PC-3 (cell line): Measurements from ENCODE around the gene ANKS1B. TPM values are rescaled to one million over a fixed set of nuclear protein-coding genes. Genes with fewer than 3 reads are reported as not detected.

Source experiments
- ATAC-seq: fragments of 200-7000 bp; cut with Tn5 transposase; 2 replicates; pipeline ENCODE4 v1.9.1; 2020; ENCODE audit warnings: mild to moderate bottlenecking, moderate library complexity
- BruUV-seq: library from RNA; stranded (reverse); fragments of 400-500 nt; replicated peaks from 2 replicates; lab custom pipeline; 2021; lab: Mats Ljungman, UMichigan
- CTCF ChIA-PET: fragments of 300-600 bp; sonication (Branson Sonifier 250); formaldehyde crosslinking; loops from one replicate; lab custom pipeline; 2022; ENCODE audit warnings: antibody characterized with exemption; lab: Charles Lee
- POLR2A ChIA-PET: fragments of 300-600 bp; sonication (Branson Sonifier 250); formaldehyde crosslinking; loops from one replicate; lab custom pipeline; 2022; ENCODE audit warnings: antibody characterized with exemption; ENCODE audit not compliant: unreplicated experiment; lab: Charles Lee
- DNase-seq: peaks from one replicate; pipeline ENCODE4 v3.0.0-alpha.2; 2015
- H2AFZ ChIP-seq: fragments of 300-600 bp; sonication (generic); 2 replicates; pipeline ENCODE4 v1.6.0; 2016; ENCODE audit warnings: antibody characterized with exemption, low read length
- H3F3A ChIP-seq: fragments of 300-600 bp; sonication (generic); one replicate; pipeline ENCODE4 v1.6.0; 2017; ENCODE audit warnings: antibody characterized with exemption, low read length, control low read depth, mild to moderate bottlenecking; ENCODE audit not compliant: unreplicated experiment
- H3K27ac ChIP-seq: fragments of 300-600 bp; sonication (generic); 2 replicates; pipeline ENCODE4 v1.5.1; 2016; ENCODE audit warnings: mild to moderate bottlenecking, low read length
- H3K27me3 ChIP-seq: fragments of 300-600 bp; sonication (generic); 2 replicates; pipeline ENCODE4 v1.6.1; 2016; ENCODE audit warnings: low read length, mixed read lengths
- H3K36me3 ChIP-seq: fragments of 300-600 bp; sonication (generic); 2 replicates; pipeline ENCODE4 v1.6.1; 2016; ENCODE audit warnings: low read depth, mixed run types, low read length, mixed read lengths
- H3K4me1 ChIP-seq: fragments of 300-600 bp; sonication (generic); 2 replicates; pipeline ENCODE4 v1.5.1; 2016; ENCODE audit warnings: low read length; ENCODE audit not compliant: insufficient read depth
- H3K4me2 ChIP-seq: fragments of 300-600 bp; sonication (generic); 2 replicates; pipeline ENCODE4 v1.6.0; 2016; ENCODE audit warnings: low read length
- H3K4me3 ChIP-seq: fragments of 300-600 bp; sonication (generic); 2 replicates; pipeline ENCODE4 v1.5.1; 2016; ENCODE audit warnings: mild to moderate bottlenecking, low read length, mixed read lengths
- H3K79me2 ChIP-seq: fragments of 300-600 bp; sonication (generic); 2 replicates; pipeline ENCODE4 v1.6.1; 2017; ENCODE audit warnings: low read length, mixed read lengths
- H3K9ac ChIP-seq: fragments of 300-600 bp; sonication (generic); 2 replicates; pipeline ENCODE4 v1.6.0; 2016; ENCODE audit warnings: mild to moderate bottlenecking, low read length
- H3K9me2 ChIP-seq: fragments of 300-600 bp; sonication (generic); replicated peaks from 2 replicates; pipeline ENCODE4 v1.6.1; 2016; ENCODE audit warnings: mixed run types, low read length, mixed read lengths
- H3K9me3 ChIP-seq: fragments of 300-600 bp; sonication (generic); 2 replicates; pipeline ENCODE4 v1.6.1; 2016; ENCODE audit warnings: low read length, mixed read lengths
- H4K20me1 ChIP-seq: fragments of 300-600 bp; sonication (generic); 2 replicates; pipeline ENCODE4 v1.6.1; 2016; ENCODE audit warnings: low read length, mixed read lengths
- EZH2 ChIP-seq: fragments of 300-600 bp; sonication (generic); IDR thresholded peaks from one replicate; pipeline ENCODE4 v1.6.1; 2017; ENCODE audit warnings: antibody characterized with exemption, mild to moderate bottlenecking, low read length; ENCODE audit not compliant: unreplicated experiment
- EZH2phosphoT487 ChIP-seq: fragments of 300-600 bp; sonication (generic); IDR thresholded peaks from 2 replicates; pipeline ENCODE4 v1.6.1; 2018; ENCODE audit warnings: mild to moderate bottlenecking, antibody characterized with exemption, low read length, borderline replicate concordance
- intact Hi-C: fragments of 100-400 bp; cut with micrococcal nuclease; formaldehyde crosslinking; loops from 2 replicates; pipeline ENCODE4 v1.9.0; 2023
- total RNA-seq: library from RNA; depleted of rRNA; stranded (reverse); fragments of >200 nt; gene quantifications from 2 replicates; pipeline ENCODE4 v1.2.3, GENCODE V29; 2014
- TF ChIP-seq, protein P1 (sequence below): fragments of 300-600 bp; sonication (generic); conservative IDR thresholded peaks from 2 replicates; pipeline ENCODE4 v1.5.1; 2017; ENCODE audit warnings: antibody characterized with exemption, low read depth, mild to moderate bottlenecking, low read length

The ANKS1B gene
- total RNA-seq, 1 experiment from 2014 or later = 0.07 TPM

DNA sequence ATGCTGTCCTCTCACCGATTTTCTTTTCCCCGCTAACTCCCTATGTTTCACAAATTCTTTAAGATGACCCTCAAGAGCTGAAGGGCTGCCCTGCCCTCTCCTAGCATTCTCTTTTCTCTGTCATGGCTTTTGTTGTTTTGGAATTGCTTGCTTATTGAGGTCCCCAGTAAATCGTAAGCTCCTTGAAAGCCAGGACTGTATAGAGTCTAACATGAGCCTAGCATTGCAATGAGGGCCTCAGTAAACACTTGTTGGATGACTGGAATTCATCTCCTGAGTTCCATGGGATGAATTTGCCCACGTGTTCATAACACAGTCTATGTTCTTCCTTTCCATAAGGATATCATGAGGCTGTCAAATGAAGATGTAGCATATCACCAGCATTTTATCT, 1247.4 kb downstream of the ANKS1B start:
- H3K27ac ChIP-seq = no peak overlapping the region
- no peak overlapping the region for H3K4me2 ChIP-seq
- TF ChIP-seq, protein P1, sequence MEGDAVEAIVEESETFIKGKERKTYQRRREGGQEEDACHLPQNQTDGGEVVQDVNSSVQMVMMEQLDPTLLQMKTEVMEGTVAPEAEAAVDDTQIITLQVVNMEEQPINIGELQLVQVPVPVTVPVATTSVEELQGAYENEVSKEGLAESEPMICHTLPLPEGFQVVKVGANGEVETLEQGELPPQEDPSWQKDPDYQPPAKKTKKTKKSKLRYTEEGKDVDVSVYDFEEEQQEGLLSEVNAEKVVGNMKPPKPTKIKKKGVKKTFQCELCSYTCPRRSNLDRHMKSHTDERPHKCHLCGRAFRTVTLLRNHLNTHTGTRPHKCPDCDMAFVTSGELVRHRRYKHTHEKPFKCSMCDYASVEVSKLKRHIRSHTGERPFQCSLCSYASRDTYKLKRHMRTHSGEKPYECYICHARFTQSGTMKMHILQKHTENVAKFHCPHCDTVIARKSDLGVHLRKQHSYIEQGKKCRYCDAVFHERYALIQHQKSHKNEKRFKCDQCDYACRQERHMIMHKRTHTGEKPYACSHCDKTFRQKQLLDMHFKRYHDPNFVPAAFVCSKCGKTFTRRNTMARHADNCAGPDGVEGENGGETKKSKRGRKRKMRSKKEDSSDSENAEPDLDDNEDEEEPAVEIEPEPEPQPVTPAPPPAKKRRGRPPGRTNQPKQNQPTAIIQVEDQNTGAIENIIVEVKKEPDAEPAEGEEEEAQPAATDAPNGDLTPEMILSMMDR = no peak
- no peak for TF ChIP-seq EZH2phosphoT487
- TF ChIP-seq EZH2 = no peak
- intact Hi-C loops = loop anchor here (5.0 kb wide), 1 partner anchor 35 kb away; no protein-coding TSS in a partner anchor
- H3K9me3 ChIP-seq = no peaks in the 10 kb centered on the region
- no peaks in the 10 kb centered on the region for H3K9me2 ChIP-seq
- peaks cover 34% of the 10 kb centered on the region for H3K4me1 ChIP-seq
- DNase-seq = no peak
- H3K4me3 ChIP-seq = no peak overlapping the region
- no peaks in the 10 kb centered on the region for H3K79me2 ChIP-seq
- BruUV-seq = no TSS peak
- no peak for ATAC-seq
- no peak overlapping the region for H2AFZ ChIP-seq
- no peak overlapping the region for H3K9ac ChIP-seq
- H3F3A ChIP-seq = no peaks in the 10 kb centered on the region
- no peaks in the 10 kb centered on the region for H4K20me1 ChIP-seq
- POLR2A ChIA-PET = no interaction called here
- CTCF ChIA-PET = no interaction called here
- no peaks in the 10 kb centered on the region for H3K36me3 ChIP-seq
- H3K27me3 ChIP-seq = no peaks in the 10 kb centered on the region

DNA sequence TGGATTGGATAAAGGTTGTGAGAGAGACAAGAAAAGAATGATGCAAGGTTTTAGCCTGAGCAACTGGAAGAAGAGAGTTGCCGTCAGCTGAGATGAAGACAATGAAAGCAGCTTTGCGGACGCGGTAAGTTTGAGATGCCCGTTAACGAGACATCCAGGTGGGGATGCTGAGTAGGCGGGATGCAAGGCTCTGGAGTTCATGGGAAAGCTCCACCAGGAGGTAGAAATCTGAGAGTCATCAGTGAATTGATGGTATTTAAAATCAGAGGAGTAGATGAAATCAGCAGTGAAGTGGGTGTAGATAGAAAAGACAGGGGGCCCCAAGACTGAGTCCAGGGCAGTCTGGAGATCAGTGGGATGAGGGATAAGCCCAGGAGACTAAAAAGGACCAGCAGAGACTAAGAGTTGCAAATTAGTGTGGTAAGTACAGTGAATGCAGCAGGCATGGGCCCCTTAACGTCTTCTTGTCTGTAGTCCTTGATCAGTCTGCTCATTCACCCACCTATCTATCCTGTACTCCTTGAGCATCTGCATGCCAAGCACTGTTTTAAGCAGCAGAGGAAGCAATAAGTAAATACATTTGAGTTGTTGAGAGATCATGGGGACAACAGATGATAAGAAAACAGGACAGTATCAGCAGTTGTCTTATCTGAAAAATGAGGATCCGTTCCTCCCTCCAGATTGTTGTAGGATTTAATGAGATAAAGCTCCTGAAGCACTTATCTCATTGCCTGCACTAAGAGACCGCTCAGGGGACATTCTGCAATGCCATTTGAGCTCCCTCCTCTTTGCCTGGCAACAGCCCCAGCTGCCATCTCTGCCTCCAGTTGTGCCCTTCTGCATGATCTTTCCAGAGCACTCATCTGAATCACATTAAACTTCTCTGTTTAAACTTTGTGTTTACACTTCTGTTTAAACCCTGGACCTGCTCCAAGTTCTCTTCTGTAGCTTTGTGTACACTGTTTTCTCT, 1248.1 kb downstream of the ANKS1B start:
- peak; percentile 51 for DNase-seq
- Histone ChIP-seq H3K4me3 (no peak overlapping the region), H3K27me3 (no peaks in the 10 kb centered on the region), H3K9me2 (no peaks in the 10 kb centered on the region), H3F3A (no peaks in the 10 kb centered on the region), H3K27ac (no peak overlapping the region), H2AFZ (no peak overlapping the region), H3K79me2 (no peaks in the 10 kb centered on the region), H3K36me3 (no peaks in the 10 kb centered on the region), H3K4me1 (peaks cover 31% of the 10 kb centered on the region), H3K9me3 (no peaks in the 10 kb centered on the region), H3K4me2 (no peak overlapping the region), H4K20me1 (no peaks in the 10 kb centered on the region), H3K9ac (no peak overlapping the region)
- intact Hi-C loops = loop anchor here (5.0 kb wide), 1 partner anchor 34 kb away; no protein-coding TSS in a partner anchor
- ChIA-PET POLR2A (no interaction called here), CTCF (no interaction called here)
- ATAC-seq = peak; percentile 63
- BruUV-seq = no TSS peak
- TF ChIP-seq, protein P1 = no peak
- no peak for TF ChIP-seq EZH2phosphoT487
- no peak for TF ChIP-seq EZH2

DNA sequence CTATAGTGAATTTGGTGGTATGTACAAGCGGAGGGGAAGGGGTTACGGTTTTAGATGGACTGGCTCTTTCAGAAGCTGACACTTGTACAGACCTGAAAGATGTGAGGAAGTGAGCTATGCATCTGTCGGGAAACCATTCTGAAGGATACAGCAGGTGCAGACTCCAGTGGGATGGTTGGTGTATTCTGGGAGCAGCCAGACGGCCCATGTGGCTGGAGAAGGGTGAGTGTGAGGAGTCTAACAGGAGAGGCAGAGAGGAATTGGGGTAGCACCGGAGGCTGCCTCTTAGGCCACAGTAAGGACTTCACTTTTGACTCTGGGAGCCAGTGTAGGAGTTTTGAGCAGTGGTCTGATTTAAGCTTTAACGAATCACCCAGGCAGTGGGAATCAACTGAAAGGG, 1248.9 kb downstream of the ANKS1B start:
- CTCF ChIA-PET = no interaction called here

More for the DNA sequence above, 1248.9 kb downstream of the ANKS1B start:
- no peaks in the 10 kb centered on the region for H3K79me2 ChIP-seq
- H3K4me3 ChIP-seq = no peak overlapping the region
- no peak overlapping the region for H3K4me2 ChIP-seq
- H3K9ac ChIP-seq = no peak overlapping the region
- DNase-seq (no peak), ATAC-seq (no peak)
- TF ChIP-seq EZH2 (no peak), EZH2phosphoT487 (no peak)
- TF ChIP-seq, protein P1 = no peak
- H3K36me3 ChIP-seq = no peaks in the 10 kb centered on the region
- H3K27me3 ChIP-seq = no peaks in the 10 kb centered on the region
- no peaks in the 10 kb centered on the region for H3F3A ChIP-seq
- no TSS peak for BruUV-seq
- H4K20me1 ChIP-seq = no peaks in the 10 kb centered on the region
- no peaks in the 10 kb centered on the region for H3K9me3 ChIP-seq
- H3K9me2 ChIP-seq = no peaks in the 10 kb centered on the region
- no peak overlapping the region for H2AFZ ChIP-seq
- no peak overlapping the region for H3K27ac ChIP-seq
- POLR2A ChIA-PET = no interaction called here
- intact Hi-C loops = loop anchor here (5.0 kb wide), 1 partner anchor 34 kb away; no protein-coding TSS in a partner anchor
- H3K4me1 ChIP-seq = peaks cover 22% of the 10 kb centered on the region
